ENCODE results near the gene HCRTR1. TPM values are rescaled to one million over a fixed set of nuclear protein-coding genes. Genes with fewer than 3 reads are reported as not detected.
A peak's percentile ranks its signal among the peaks of the same experiment; 100 is the strongest.

Gene HCRTR1
- total and polyA plus RNA-seq, 10 of the 15 experiments (the other 5 are each of a cell fraction or from before 2014, with no cell fraction given), result not detected

GRCh38 chr1:31637915-31638673 is 20.6 kb downstream of the HCRTR1 start (continued):
- no peak for TF ChIP-seq PRDM15 (CRISPR knock-in tag; IDR thresholded peaks at IDR 0.05)
- TF ChIP-seq MAX (IDR thresholded peaks at IDR 0.05; ENCODE audit: low read depth, low read length), result no peak
- TF ChIP-seq KDM1A (IDR thresholded peaks at IDR 0.05; ENCODE audit: borderline replicate concordance), result no peak
- TF ChIP-seq IKZF2 (IDR thresholded peaks at IDR 0.05), result 0 out of 4 replicates have a peak, but pooled peaks of 1 of the 2 experiments have one; percentile 9
- no peak for TF ChIP-seq STAT3 (IDR thresholded peaks at IDR 0.05; ENCODE audit: low read depth, low read length)
- TF ChIP-seq RBBP5 (conservative IDR thresholded peaks at IDR 0.05), result no peak
- TF ChIP-seq MEF2A (IDR thresholded peaks at IDR 0.05; ENCODE audit: insufficient read depth, low read depth, low read length), result no peak
- TF ChIP-seq EP300 (IDR thresholded peaks at IDR 0.05; ENCODE audit: borderline replicate concordance in 1 of 2, control insufficient read depth in 1 of 2, low read depth in 2 of 2, low read length in 2 of 2), result no peak
- TF ChIP-seq MTA2 (IDR thresholded peaks at IDR 0.05; ENCODE audit: low read depth), result peak; percentile 18; the same call in 1 of the 2 replicates
- no peak for TF ChIP-seq TCF3 (IDR thresholded peaks at IDR 0.05; ENCODE audit: borderline replicate concordance, insufficient read depth, low read depth, low read length)
- peak; percentile 52; the same call in 1 of the 2 replicates for TF ChIP-seq RUNX3 (IDR thresholded peaks at IDR 0.05; ENCODE audit: low read length)
- peak; percentile 37 for TF ChIP-seq RELA (IDR thresholded peaks at IDR 0.05; ENCODE audit: borderline replicate concordance, partially characterized antibody)
- no peak for TF ChIP-seq LARP7 (IDR thresholded peaks at IDR 0.05)
- TF ChIP-seq GATAD2B (conservative IDR thresholded peaks at IDR 0.05; ENCODE audit: low read depth), result no peak
- no peak for TF ChIP-seq EED (IDR thresholded peaks at IDR 0.05; ENCODE audit: low read depth)
- TF ChIP-seq MXI1 (IDR thresholded peaks at IDR 0.05; ENCODE audit: low read depth, low read length), result no peak
- TF ChIP-seq CREB1 (IDR thresholded peaks at IDR 0.05; ENCODE audit: low read depth), result no peak
- TF ChIP-seq BMI1 (IDR thresholded peaks at IDR 0.05; ENCODE audit: borderline replicate concordance), result no peak
- TF ChIP-seq RB1 (IDR thresholded peaks at IDR 0.05; ENCODE audit: borderline replicate concordance), result no peak
- TF ChIP-seq IKZF1 (conservative IDR thresholded peaks at IDR 0.05), result peak; percentile 28; the same call in 1 of the 2 replicates
